GM08714 (cell line): ENCODE results near the gene TBX20.
"Not testable (repeated sequence)": the region's sequence is repeated elsewhere in the genome, so short reads cannot be mapped to it uniquely, and the experiment has no call there.

Source experiments
- H3K4me3 ChIP-seq: fragments of 200-500 bp; sonication (Bioruptor generic); 2 replicates; pipeline ENCODE4 v1.5.1; 2014; ENCODE audit warnings: mild to moderate bottlenecking, low read length, inconsistent platforms
- ZNF274 ChIP-seq: IDR thresholded peaks from 2 replicates; pipeline ENCODE4 v1.6.1; 2012; ENCODE audit warnings: mild to moderate bottlenecking, low read depth, low read length

TBX20 gene

GRCh38 chr7:35250452-35250851 lies 3.4 kb downstream of the TBX20 start:
- H3K4me3 ChIP-seq = no peak overlapping the region
- TF ChIP-seq ZNF274 = no peak

GRCh38 chr7:35249537-35249907 lies 4.4 kb downstream of the TBX20 start:
- no peak overlapping the region for H3K4me3 ChIP-seq
- TF ChIP-seq ZNF274 = no peak

GRCh38 chr7:35248576-35249536 lies 5.0 kb downstream of the TBX20 start:
- no peak overlapping the region for H3K4me3 ChIP-seq
- TF ChIP-seq ZNF274 = no peak

GRCh38 chr7:35246819-35247218 lies 7.1 kb downstream of the TBX20 start:
- TF ChIP-seq ZNF274 = no peak

GRCh38 chr7:35241884-35242283 lies 12.0 kb downstream of the TBX20 start:
- no peak overlapping the region for H3K4me3 ChIP-seq
- TF ChIP-seq ZNF274 = no peak

More at GRCh38 chr7:35246819-35247218, 7.1 kb downstream of the TBX20 start:
- no peak overlapping the region for H3K4me3 ChIP-seq

GRCh38 chr7:35241436-35241835 lies 12.5 kb downstream of the TBX20 start:
- H3K4me3 ChIP-seq = no peak overlapping the region
- TF ChIP-seq ZNF274 = no peak

- not testable (repeated sequence) for H3K4me3 ChIP-seq
Observed at GRCh38 chr7:35241008-35241407, 12.9 kb downstream of the TBX20 start.

GRCh38 chr7:35238456-35238855 lies 15.4 kb downstream of the TBX20 start:
- H3K4me3 ChIP-seq = not testable (repeated sequence)

GRCh38 chr7:35232994-35233393 lies 20.9 kb downstream of the TBX20 start:
- TF ChIP-seq ZNF274 = no peak
- H3K4me3 ChIP-seq = no peak overlapping the region

- not testable (repeated sequence) for H3K4me3 ChIP-seq
Observed at GRCh38 chr7:35231221-35231620, 22.7 kb downstream of the TBX20 start.

- not testable (repeated sequence) for H3K4me3 ChIP-seq
Observed at GRCh38 chr7:35229116-35229780, 24.7 kb downstream of the TBX20 start.

GRCh38 chr7:35228496-35229051 lies 25.3 kb downstream of the TBX20 start:
- H3K4me3 ChIP-seq = not testable (repeated sequence)

GRCh38 chr7:35227438-35227837 lies 26.5 kb downstream of the TBX20 start:
- H3K4me3 ChIP-seq = not testable (repeated sequence)

- not testable (repeated sequence) for H3K4me3 ChIP-seq
Observed at GRCh38 chr7:35222445-35222844, 31.5 kb downstream of the TBX20 start.

GRCh38 chr7:35220176-35220575 lies 33.7 kb downstream of the TBX20 start:
- H3K4me3 ChIP-seq = not testable (repeated sequence)

- not testable (repeated sequence) for H3K4me3 ChIP-seq
Observed at GRCh38 chr7:35216033-35216432, 37.9 kb downstream of the TBX20 start.

GRCh38 chr7:35215063-35215462 lies 38.8 kb downstream of the TBX20 start:
- H3K4me3 ChIP-seq = not testable (repeated sequence)

- not testable (repeated sequence) for H3K4me3 ChIP-seq
Observed at GRCh38 chr7:35206924-35207323, 47.0 kb downstream of the TBX20 start.

- H3K4me3 ChIP-seq = not testable (repeated sequence)
Observed at GRCh38 chr7:35204850-35205249, 49.0 kb downstream of the TBX20 start.

GRCh38 chr7:35204031-35204430 lies 49.9 kb downstream of the TBX20 start:
- H3K4me3 ChIP-seq = not testable (repeated sequence)

- H3K4me3 ChIP-seq = not testable (repeated sequence)
Observed at GRCh38 chr7:35202353-35202752, 51.5 kb downstream of the TBX20 start.

GRCh38 chr7:35200170-35200569 lies 53.7 kb downstream of the TBX20 start:
- not testable (repeated sequence) for H3K4me3 ChIP-seq
